PC-3 (cell line): ENCODE measurements around the gene RCSD1.

Source experiments
- EZH2 ChIP-seq: fragments of 300-600 bp; sonication (generic); IDR thresholded peaks from one replicate; pipeline ENCODE4 v1.6.1; 2017; ENCODE audit warnings: antibody characterized with exemption, mild to moderate bottlenecking, low read length; ENCODE audit not compliant: unreplicated experiment
- EZH2phosphoT487 ChIP-seq: fragments of 300-600 bp; sonication (generic); IDR thresholded peaks from 2 replicates; pipeline ENCODE4 v1.6.1; 2018; ENCODE audit warnings: mild to moderate bottlenecking, antibody characterized with exemption, low read length, borderline replicate concordance
- TF ChIP-seq, protein P1 (sequence below): fragments of 300-600 bp; sonication (generic); conservative IDR thresholded peaks from 2 replicates; pipeline ENCODE4 v1.5.1; 2017; ENCODE audit warnings: antibody characterized with exemption, low read depth, mild to moderate bottlenecking, low read length

- TF ChIP-seq, protein P1, sequence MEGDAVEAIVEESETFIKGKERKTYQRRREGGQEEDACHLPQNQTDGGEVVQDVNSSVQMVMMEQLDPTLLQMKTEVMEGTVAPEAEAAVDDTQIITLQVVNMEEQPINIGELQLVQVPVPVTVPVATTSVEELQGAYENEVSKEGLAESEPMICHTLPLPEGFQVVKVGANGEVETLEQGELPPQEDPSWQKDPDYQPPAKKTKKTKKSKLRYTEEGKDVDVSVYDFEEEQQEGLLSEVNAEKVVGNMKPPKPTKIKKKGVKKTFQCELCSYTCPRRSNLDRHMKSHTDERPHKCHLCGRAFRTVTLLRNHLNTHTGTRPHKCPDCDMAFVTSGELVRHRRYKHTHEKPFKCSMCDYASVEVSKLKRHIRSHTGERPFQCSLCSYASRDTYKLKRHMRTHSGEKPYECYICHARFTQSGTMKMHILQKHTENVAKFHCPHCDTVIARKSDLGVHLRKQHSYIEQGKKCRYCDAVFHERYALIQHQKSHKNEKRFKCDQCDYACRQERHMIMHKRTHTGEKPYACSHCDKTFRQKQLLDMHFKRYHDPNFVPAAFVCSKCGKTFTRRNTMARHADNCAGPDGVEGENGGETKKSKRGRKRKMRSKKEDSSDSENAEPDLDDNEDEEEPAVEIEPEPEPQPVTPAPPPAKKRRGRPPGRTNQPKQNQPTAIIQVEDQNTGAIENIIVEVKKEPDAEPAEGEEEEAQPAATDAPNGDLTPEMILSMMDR, result no peak
- TF ChIP-seq EZH2 (no peak), EZH2phosphoT487 (no peak)
These were observed 119.7 kb downstream of the RCSD1 start for GRCh38 chr1:167749741-167750140.
